OCI-LY1 (cell line): ENCODE results near the gene LMX1B.

Experiments used
- EZH2 ChIP-seq: fragments of 200-600 bp; sonication (generic), shearing (Covaris generic); IDR thresholded peaks from 2 replicates; pipeline ENCODE4 v1.8.0; 2017; ENCODE audit warnings: borderline replicate concordance, mixed run types, mild to moderate bottlenecking, antibody characterized with exemption, low read length, moderate library complexity, mixed read lengths
- TF ChIP-seq, protein P1 (sequence below): fragments of 200-600 bp; sonication (generic), shearing (Covaris generic); IDR thresholded peaks from 2 replicates; pipeline ENCODE4 v1.5.1; 2017; ENCODE audit warnings: mild to moderate bottlenecking, antibody characterized with exemption, low read length, moderate library complexity, mixed read lengths

DNA sequence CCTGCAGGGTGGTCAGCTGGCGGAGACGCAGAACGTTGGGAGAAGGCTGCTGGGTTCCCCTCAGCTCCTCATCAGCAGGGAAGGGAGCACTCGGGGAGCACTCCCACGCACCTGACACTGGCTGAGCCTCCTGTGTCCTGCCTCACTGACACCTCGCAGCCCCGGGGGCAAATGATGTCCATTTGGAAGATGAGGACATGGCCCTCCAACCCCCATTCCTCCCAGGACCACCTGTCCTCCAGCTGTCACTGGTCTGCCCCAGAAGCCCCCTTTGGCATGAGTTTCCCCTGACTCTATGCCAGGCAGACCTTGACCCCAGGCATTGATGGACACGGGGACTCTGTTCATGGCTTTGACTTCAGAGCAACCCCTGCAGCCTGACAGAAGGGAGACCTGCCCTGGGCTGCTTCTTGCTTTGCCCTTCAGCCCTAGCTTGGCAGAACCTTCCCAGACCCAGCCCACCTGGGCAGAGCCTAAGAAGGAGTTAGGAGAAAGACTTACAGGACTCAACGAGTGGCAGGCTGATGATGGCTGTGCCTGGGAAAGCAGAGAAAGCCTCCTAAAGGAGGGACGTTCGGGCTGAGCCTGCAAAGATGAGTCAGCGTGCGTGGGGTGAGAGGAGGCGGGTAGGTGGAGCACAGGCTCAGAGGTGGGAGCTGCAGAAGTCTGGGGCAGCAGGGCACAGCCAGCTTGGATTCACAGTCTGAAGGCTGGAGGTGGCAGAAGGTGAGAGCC lies 90.6 kb downstream of the LMX1B start:
- TF ChIP-seq, protein P1, sequence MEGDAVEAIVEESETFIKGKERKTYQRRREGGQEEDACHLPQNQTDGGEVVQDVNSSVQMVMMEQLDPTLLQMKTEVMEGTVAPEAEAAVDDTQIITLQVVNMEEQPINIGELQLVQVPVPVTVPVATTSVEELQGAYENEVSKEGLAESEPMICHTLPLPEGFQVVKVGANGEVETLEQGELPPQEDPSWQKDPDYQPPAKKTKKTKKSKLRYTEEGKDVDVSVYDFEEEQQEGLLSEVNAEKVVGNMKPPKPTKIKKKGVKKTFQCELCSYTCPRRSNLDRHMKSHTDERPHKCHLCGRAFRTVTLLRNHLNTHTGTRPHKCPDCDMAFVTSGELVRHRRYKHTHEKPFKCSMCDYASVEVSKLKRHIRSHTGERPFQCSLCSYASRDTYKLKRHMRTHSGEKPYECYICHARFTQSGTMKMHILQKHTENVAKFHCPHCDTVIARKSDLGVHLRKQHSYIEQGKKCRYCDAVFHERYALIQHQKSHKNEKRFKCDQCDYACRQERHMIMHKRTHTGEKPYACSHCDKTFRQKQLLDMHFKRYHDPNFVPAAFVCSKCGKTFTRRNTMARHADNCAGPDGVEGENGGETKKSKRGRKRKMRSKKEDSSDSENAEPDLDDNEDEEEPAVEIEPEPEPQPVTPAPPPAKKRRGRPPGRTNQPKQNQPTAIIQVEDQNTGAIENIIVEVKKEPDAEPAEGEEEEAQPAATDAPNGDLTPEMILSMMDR, result no peak
- no peak for TF ChIP-seq EZH2
